Measurements from ENCODE around the gene GPR176.

- TF ChIP-seq TAF1 (IDR thresholded peaks at IDR 0.05; ENCODE audit: low read depth, low read length) = no peak
- no peak for TF ChIP-seq POLR2A (IDR thresholded peaks at IDR 0.05; ENCODE audit: low read depth, low read length)
- no peak for TF ChIP-seq POLR2AphosphoS5 (IDR thresholded peaks at IDR 0.05; ENCODE audit: low read depth, low read length)
- TF ChIP-seq SPI1 (IDR thresholded peaks at IDR 0.05; ENCODE audit: low read depth, low read length) = no peak
- TF ChIP-seq PAX5 (IDR thresholded peaks at IDR 0.05; ENCODE audit: insufficient read depth, low read length, severe bottlenecking) = no peak
- TF ChIP-seq POU2F2 (IDR thresholded peaks at IDR 0.05; ENCODE audit: low read depth, low read length) = no peak
Observed at GRCh38 chr15:39885099-39885777, 34.8 kb downstream of the GPR176 start.
